Parathyroid adenoma (tissue), 2 donors: ENCODE measurements around the gene DLG2.

ENCODE experiments used
- H2AFZ ChIP-seq: fragments of 300-600 bp; sonication (generic); one replicate; pipeline ENCODE4 v1.7.0; 2017; ENCODE audit warnings: antibody characterized with exemption, mild to moderate bottlenecking
- H3K27ac ChIP-seq: fragments of 300-600 bp; sonication (generic); one replicate; pipeline ENCODE4 v1.7.0; 2017
- H3K27me3 ChIP-seq: fragments of 300-600 bp; sonication (generic); one replicate; pipeline ENCODE4 v1.7.0; 2017; ENCODE audit warnings: low read length; ENCODE audit not compliant: control insufficient read depth, insufficient read depth
- H3K36me3 ChIP-seq: fragments of 300-600 bp; sonication (generic); one replicate; pipeline ENCODE4 v1.7.0; 2017; ENCODE audit warnings: low read length; ENCODE audit not compliant: control insufficient read depth, insufficient read depth
- H3K4me1 ChIP-seq: fragments of 300-600 bp; sonication (generic); one replicate; pipeline ENCODE4 v1.7.0; 2017; ENCODE audit warnings: control low read depth
- H3K4me2 ChIP-seq: fragments of 300-600 bp; sonication (generic); one replicate; pipeline ENCODE4 v1.7.0; 2017; ENCODE audit warnings: low read length
- H3K4me3 ChIP-seq: fragments of 300-600 bp; sonication (generic); one replicate; pipeline ENCODE4 v1.7.0; 2017; ENCODE audit warnings: low read depth, low read length
- H3K79me2 ChIP-seq: fragments of 300-600 bp; sonication (generic); one replicate; pipeline ENCODE4 v1.7.0; 2017; ENCODE audit warnings: control low read depth
- H3K9ac ChIP-seq: fragments of 300-600 bp; sonication (generic); one replicate; pipeline ENCODE4 v1.7.0; 2017; ENCODE audit warnings: mild to moderate bottlenecking
- H3K9me3 ChIP-seq: fragments of 300-600 bp; sonication (generic); one replicate; pipeline ENCODE4 v1.7.0; 2017; ENCODE audit warnings: low read length; ENCODE audit not compliant: control insufficient read depth
- TF ChIP-seq, protein P1 (sequence below): fragments of 300-600 bp; sonication (generic); IDR thresholded peaks from one replicate; pipeline ENCODE4 v1.7.0; 2017; ENCODE audit warnings: antibody characterized with exemption, mild to moderate bottlenecking
- donor health status: primary hyperparathyroidism.

DLG2 gene

GRCh38 chr11:83545494-83546260, 2081.5 kb downstream of the DLG2 start:
- no peak overlapping the region for H3K4me3 ChIP-seq
- no peak overlapping the region for H3K9ac ChIP-seq
- no peaks in the 10 kb centered on the region for H3K79me2 ChIP-seq
- no peaks in the 10 kb centered on the region for H3K4me1 ChIP-seq
- no peaks in the 10 kb centered on the region for H3K36me3 ChIP-seq
- H2AFZ ChIP-seq = no peak overlapping the region
- no peaks in the 10 kb centered on the region for H3K27me3 ChIP-seq
- H3K27ac ChIP-seq = no peak overlapping the region
- no peaks in the 10 kb centered on the region for H3K9me3 ChIP-seq
- no peak overlapping the region for H3K4me2 ChIP-seq
- TF ChIP-seq, protein P1, sequence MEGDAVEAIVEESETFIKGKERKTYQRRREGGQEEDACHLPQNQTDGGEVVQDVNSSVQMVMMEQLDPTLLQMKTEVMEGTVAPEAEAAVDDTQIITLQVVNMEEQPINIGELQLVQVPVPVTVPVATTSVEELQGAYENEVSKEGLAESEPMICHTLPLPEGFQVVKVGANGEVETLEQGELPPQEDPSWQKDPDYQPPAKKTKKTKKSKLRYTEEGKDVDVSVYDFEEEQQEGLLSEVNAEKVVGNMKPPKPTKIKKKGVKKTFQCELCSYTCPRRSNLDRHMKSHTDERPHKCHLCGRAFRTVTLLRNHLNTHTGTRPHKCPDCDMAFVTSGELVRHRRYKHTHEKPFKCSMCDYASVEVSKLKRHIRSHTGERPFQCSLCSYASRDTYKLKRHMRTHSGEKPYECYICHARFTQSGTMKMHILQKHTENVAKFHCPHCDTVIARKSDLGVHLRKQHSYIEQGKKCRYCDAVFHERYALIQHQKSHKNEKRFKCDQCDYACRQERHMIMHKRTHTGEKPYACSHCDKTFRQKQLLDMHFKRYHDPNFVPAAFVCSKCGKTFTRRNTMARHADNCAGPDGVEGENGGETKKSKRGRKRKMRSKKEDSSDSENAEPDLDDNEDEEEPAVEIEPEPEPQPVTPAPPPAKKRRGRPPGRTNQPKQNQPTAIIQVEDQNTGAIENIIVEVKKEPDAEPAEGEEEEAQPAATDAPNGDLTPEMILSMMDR = no peak

DNA sequence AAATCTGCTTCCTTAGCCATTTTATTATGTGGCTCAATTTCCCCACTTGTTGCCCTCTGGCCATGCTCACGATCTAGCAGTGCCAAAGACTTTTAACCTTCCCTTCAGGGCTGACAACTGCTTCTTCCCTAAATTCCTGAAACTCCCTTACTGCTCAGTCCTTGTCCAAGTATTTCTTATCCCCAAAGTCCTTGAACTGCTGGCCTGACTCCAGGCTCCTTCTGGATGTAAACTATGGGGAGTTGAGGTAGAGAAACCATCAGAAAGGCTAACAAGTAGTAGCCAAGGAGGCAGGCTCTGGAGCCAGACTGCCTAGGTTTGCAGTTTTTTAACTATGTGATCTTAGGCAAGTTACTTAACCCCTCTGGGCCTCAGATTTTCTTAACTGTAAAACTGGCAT, 2082.3 kb downstream of the DLG2 start:
- no peak overlapping the region for H3K27ac ChIP-seq
- no peaks in the 10 kb centered on the region for H3K27me3 ChIP-seq
- TF ChIP-seq, protein P1 = no peak
- no peak overlapping the region for H3K4me2 ChIP-seq
- H3K9me3 ChIP-seq = no peaks in the 10 kb centered on the region
- no peaks in the 10 kb centered on the region for H3K79me2 ChIP-seq
- H3K4me1 ChIP-seq = no peaks in the 10 kb centered on the region
- no peak overlapping the region for H2AFZ ChIP-seq
- H3K9ac ChIP-seq = no peak overlapping the region
- H3K36me3 ChIP-seq = no peaks in the 10 kb centered on the region
- H3K4me3 ChIP-seq = no peak overlapping the region

DNA sequence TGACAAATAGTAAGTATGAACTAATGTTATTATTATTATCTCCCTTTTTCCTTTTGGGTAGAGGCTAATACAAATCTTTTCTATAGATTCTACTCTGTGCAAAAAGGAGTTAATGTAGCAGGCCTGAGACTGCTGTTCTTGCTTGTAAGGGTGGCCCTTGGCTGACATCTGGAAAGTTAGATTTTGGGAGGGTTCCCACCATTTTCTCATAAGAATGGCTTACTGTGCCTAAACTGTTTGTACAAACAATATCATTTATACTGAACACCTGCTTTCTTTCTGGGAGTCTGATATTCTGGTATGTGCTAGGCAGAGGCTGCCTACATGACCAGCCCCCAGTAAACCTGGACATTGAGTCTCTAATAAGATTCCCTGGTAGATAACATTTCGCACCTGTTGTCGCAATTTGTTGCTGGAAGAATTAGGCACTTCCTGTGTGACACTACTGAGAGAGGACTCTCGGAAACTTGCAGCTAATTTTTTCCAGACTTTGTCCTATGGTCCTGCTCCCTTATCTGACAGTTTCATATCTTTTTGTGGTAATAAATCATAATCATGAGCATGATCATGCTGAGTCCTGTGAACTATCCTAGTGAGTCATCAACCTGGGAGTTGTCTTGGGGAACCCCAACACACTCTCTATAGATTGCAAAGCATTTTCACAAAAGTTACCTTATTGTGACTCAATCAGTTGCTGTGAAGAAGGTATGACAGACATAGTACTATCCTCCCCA, 2083.3 kb downstream of the DLG2 start:
- Histone ChIP-seq H3K4me2 (no peak overlapping the region), H3K9me3 (no peaks in the 10 kb centered on the region), H2AFZ (no peak overlapping the region), H3K27me3 (no peaks in the 10 kb centered on the region), H3K27ac (no peak overlapping the region), H3K4me1 (no peaks in the 10 kb centered on the region), H3K4me3 (no peak overlapping the region), H3K79me2 (no peaks in the 10 kb centered on the region), H3K9ac (no peak overlapping the region), H3K36me3 (no peaks in the 10 kb centered on the region)
- TF ChIP-seq, protein P1 = no peak

GRCh38 chr11:83542861-83543260, 2084.3 kb downstream of the DLG2 start:
- H3K79me2 ChIP-seq = no peaks in the 10 kb centered on the region
- no peak overlapping the region for H3K27ac ChIP-seq
- no peak overlapping the region for H3K4me3 ChIP-seq
- no peaks in the 10 kb centered on the region for H3K9me3 ChIP-seq
- TF ChIP-seq, protein P1 = no peak
- no peak overlapping the region for H3K9ac ChIP-seq
- H3K4me2 ChIP-seq = no peak overlapping the region
- H3K4me1 ChIP-seq = no peaks in the 10 kb centered on the region
- H3K36me3 ChIP-seq = no peaks in the 10 kb centered on the region
- no peaks in the 10 kb centered on the region for H3K27me3 ChIP-seq
- no peak overlapping the region for H2AFZ ChIP-seq
